SW480 (cell line): Measurements from ENCODE around the gene C1QTNF9.
"Not testable (repeated sequence)": the region's sequence is repeated elsewhere in the genome, so short reads cannot be mapped to it uniquely, and the experiment has no call there.

ENCODE experiments used
- DNase-seq: peaks from one replicate; pipeline ENCODE4 v3.0.0-alpha.2; 2016; ENCODE audit warnings: low spot score

Gene C1QTNF9, protein sequence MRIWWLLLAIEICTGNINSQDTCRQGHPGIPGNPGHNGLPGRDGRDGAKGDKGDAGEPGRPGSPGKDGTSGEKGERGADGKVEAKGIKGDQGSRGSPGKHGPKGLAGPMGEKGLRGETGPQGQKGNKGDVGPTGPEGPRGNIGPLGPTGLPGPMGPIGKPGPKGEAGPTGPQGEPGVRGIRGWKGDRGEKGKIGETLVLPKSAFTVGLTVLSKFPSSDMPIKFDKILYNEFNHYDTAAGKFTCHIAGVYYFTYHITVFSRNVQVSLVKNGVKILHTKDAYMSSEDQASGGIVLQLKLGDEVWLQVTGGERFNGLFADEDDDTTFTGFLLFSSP

DNA sequence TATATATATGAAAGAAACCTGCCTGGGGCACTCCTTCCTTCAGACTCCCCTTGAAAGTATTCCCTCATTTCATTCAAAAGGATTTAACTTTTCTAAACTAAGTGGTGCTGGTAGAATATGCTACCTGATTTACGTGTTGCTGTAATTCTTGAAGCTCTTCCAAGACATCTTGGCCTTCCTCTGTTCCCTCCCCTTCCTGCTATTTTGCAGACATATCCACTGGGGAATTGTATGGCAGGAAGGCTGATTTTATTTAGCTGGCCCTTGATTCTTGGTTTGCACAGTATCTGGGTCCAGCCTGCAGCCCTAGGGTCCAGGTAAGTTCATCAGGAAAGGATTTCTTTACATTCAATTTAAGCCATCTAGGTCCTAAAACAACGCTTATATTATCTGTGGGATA, at the start of gene C1QTNF9:
Gene C1QTNF9 (plus strand): TSS at position 281 of the 400 bp plus-strand sequence. CDS start 6,424 bp downstream, outside the sequence.
- DNase-seq: not testable (repeated sequence)

- DNase-seq: no peak
Observed at GRCh38 chr13:24261566-24261965, 47.8 kb upstream of the C1QTNF9 start.

DNA sequence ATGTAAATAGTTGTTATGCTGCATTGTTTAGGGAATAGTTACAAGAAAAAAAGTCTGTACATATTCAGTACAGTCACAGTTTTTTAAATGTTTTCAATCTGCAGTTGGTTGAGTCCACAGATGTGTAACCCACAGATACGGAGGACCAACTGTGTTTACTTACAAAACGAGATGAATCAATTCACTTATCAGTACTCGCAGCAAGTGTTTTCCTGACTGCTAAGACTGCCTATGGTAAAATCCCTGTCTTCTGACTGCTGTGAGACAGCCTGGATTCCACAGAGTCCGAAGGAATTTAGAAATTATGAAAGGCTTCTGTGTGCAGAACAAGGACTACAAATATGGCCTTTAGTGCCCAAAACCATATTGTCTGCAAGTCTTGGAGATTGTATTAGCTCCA, 45.7 kb upstream of the C1QTNF9 start:
- DNase-seq: no peak

DNA sequence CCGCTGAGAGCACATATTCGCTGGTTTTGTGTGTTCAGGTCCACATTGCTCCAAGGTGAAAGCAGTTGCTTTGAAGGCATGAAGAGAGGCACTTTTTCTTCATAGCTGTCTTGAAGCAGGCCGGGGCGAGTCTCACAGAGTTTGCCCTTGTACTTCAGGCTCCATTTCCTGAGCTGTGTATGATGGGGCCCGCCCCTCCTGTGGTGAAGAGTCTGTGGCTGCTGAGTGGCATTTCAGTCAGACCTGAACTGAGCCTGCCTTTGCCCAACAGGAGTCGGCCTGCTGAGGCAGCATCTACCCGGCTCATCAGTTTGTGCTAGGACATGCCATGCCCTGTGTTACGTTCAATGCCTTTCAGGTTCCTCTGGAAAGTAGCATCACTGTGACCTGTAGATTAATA, 44.4 kb upstream of the C1QTNF9 start:
- DNase-seq: no peak

GRCh38 chr13:24265453-24265852, 43.9 kb upstream of the C1QTNF9 start:
- DNase-seq: no peak

- no peak for DNase-seq
Observed at GRCh38 chr13:24267274-24267673, 42.1 kb upstream of the C1QTNF9 start.

DNA sequence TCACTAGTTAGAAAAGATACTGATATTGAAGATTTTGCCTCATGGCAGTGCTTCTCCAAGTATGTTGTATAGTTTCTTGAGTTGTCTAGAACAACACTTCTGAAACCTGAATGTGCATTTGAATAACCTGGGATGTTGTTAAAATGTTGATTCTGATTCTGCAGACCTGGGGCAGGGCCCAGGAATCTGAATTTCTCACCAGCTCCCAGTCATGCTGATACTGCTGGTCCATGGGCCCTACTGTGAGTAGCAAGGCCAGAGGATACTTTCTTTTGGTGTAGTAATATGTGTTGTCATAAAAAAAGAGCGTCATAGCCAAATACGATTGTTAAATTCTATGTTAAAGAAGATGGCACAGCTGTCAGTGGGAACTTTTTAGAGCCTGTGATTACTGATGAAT, 41.6 kb upstream of the C1QTNF9 start:
- DNase-seq: no peak

DNA sequence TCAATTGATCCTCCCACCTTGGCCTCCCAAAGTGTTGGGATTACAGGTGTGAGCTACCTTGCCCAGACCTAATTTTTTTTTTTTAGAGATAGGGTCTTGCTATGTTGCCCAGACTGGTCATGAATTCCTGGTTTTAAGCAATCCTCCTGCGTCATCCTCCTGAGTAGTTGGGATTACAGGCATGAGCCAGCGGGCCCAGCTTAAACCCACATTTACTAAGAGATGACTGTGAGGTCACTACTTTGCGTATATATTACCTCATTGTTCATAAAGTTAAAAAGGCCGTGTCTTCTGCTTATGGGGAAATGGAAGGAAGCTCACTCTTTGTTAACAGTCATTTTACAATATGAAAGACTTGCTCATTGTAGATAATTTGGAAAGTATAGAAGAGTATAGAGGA, 39.6 kb upstream of the C1QTNF9 start:
- DNase-seq: no peak

- DNase-seq: no peak
Observed at GRCh38 chr13:24270639-24271141, 38.7 kb upstream of the C1QTNF9 start.

DNA sequence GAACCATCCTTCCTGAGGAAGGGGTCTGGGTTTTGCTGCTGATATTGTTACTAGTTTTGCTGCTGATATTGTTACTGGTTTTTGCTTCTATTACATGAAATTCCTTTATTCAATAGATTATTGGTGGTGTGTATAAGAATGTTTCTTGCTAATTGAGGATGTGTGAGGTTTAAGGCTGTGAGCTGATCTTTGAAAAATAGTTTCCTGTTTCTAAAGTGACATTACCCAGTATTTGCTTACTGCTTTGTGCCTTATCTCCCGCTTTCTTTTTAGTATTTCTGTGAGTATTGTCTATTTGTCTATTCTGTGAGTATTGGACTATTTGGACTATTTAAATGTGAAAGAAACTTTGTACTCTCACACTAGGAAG, 38.2 kb upstream of the C1QTNF9 start:
- DNase-seq: no peak

DNA sequence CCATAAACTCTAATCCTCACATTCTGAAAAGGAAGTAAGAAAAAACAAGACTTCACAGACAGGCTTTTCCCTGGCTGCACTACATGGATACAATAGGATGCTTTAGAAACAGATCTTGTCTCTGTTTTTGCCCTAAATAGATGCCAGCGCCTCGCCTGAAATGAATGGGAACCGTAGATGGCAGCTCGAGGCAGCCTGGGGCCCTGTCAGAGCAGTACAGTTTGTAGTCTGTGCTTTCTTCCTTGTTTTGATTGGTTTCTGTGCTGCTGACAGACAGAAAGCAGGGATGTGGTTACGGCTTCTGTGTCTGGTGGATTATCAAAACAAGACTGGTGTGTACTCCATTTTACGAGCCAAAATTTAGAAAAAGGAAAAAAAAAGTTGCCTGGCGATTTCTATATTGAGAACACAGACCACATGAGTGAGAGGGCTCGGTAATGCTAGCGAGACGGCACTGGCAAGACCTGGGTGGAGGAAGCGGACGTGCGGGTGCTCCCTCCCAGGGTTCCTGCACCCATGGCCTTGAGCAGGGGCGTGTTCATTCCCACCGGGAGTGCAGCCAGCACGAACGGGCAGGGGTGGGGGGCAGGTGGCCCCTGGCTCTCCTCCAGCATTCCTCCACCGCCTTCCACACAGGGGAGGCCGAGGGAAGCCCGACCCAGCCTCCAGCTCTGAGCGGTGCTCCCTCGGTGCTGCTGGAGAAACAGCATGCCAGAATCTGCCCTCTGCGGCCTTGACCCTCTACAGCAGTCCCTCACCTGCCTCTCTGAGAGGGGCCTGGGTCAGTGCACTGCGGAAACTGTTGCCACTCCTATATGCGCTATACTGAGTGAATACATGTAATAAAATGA, 37.6 kb upstream of the C1QTNF9 start:
- DNase-seq: no peak

GRCh38 chr13:24272452-24273161, 36.8 kb upstream of the C1QTNF9 start:
- no peak for DNase-seq

DNA sequence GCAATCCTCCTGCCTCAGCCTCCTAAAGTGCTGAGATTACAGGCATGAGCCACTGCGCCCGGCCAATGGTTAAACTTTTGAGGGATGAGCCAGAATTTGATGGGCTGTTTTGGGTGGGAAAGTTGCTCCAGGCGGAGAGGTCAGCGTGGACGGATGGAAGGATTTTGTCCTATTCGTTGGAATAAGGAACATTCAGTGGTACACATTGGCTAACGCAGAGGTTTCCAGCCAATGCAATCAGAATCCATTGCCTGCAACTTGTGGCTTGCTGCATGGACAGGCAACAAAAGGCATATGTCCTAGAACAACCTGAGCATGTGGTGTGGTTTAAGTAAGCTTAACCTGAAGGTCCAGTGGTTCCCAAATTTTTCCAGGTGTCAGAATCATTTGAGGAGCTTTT, 35.5 kb upstream of the C1QTNF9 start:
- DNase-seq: no peak

DNA sequence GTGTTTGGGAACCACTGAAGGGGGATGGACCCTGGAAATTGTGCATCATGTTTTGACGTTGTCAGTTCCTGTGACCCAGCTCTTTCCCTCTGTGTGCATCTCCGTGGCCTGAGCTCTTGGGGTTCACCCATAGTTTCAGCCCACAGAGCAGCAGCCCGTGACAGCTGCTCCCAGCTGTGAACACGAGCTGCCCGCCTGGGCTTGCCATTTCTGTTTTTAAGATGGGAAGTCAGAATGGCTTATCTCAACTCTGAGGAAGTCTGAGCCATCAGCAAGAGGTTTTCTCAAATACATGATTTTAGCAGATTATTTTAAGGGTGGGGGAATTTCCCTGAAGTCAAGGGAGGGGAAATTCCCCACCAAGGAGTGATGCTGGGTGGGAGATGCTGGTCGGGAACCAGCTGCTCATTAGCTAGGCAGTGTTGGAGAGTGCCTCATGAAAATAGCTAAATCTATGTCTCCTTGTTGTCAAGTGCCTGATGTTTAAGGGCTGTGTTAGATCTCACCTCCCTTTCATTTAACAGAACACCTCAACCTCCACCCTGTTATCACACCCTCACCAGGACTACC, 34.8 kb upstream of the C1QTNF9 start:
- no peak for DNase-seq

DNA sequence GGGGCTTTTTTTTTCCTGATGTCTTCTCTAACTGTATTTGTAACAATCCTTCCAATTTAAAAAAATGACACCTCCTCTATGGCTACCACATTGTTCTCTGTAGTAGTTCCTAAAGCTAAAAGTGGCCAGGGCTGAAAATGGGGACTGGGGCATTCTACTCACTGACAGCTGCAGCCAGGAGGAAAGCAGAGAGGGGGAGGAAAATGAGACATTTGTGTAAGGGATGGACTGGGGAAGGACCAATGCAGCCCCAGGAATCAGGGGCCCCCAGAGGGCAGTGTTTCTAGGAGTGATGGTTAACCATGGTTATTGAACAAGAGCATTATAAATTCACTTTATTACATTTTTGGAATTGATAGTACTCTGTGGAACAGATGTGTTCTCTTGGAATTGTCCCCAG, 34.3 kb upstream of the C1QTNF9 start:
- DNase-seq: no peak

- DNase-seq: no peak
Observed at GRCh38 chr13:24276306-24276705, 33.1 kb upstream of the C1QTNF9 start.

DNA sequence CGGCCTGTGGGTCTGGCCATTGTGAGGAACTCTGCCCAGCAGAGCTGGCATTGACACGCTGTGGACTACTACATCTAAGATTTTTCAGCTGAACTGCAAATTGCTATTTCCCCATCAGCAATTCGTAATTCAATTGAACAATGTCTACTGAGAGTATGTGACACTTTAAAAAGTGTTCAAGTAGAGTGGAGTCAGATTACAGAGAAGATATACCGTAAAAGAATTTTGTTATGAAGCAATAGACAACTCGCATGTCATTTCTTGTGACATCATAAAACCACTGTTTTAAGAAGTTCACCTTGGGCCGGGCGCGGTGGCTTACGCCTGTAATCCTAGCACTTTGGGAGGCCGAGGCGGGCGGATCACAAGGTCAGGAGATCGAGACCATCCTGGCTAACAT, 32.5 kb upstream of the C1QTNF9 start:
- no peak for DNase-seq

GRCh38 chr13:24277761-24278160, 31.6 kb upstream of the C1QTNF9 start:
- no peak for DNase-seq

DNA sequence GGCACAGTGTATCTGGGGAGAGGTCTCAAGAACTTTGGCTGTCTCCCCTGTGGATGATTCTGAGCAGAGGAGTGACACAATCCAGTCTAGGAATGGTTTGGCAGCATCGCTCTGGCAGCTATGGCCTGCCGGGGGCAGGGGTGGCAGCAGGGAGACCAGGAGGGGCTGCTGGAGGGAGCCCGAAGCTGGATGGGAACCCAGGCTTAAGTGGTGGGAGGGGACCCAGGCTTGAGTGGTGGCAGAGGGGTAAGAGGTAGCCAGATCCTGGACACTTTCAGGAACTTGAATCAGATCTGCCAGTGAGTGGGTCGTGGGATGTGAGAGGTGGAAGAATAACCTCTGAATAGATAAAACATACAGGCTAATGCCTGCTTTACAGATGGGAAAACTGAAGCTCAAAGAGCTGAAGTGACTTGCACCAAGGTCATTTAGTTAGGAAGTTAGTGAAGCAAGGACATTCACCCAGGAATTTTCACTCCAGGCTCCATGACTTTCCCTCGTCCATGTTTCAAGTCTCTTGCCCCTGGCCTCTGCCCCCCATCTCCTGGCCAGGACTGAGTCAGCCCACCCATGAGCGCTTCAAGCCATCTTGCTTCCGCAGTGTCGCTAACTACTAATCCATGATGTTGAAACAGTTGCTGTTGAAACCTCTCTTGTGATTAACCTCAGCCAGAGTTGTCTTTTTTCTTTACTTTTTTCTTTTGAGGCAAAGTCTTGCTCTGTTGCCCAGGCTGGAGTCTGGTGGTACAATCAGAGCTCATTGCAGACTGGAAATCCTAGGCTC, 29.9 kb upstream of the C1QTNF9 start:
- no peak for DNase-seq

GRCh38 chr13:24280720-24281119, 28.7 kb upstream of the C1QTNF9 start:
- DNase-seq: no peak

DNA sequence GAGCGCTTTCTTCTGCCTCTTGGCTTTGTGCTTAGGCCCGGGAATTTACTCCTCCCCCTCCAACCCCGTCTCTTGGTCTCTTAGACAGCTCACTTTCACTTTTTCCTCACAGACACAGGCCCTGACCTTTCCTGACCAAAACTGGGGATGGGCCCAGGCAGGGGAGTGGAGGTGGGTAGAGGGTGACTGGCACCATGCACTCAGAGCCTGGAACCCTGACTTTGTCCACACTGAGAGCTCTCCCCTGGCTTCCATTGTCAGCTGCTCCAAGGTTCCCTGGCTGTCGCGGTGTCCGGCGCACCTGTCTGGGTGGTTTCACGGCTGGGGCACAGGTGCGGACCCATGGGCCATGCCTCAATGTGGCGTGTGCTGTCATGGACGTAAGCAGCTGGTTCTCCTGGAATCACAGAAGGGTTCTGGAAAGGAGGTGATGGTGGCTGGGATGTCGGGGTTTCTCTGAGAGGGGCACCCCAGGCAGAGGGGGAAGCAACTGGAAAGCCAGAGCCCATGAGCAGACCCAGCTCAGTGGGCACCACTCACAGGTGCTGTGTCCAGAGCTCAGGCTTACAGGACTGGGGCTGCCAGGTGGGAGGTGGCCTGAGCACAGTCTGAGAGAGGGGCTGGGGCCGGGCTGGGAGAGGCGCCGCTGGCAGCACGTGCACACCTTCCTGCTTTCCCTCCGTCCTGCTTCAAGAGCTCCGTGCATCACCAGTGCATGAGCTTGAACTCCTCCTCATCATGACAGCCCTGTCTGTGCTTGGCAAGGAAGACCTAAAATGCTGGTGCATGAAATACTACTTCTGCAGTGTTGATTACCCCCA, 28.0 kb upstream of the C1QTNF9 start:
- DNase-seq: no peak
